Hepatocyte (in vitro differentiated cells): ENCODE results near the gene UROC1.

ENCODE experiments used
- EZH2 ChIP-seq: fragments of 200-600 bp; sonication (generic); IDR thresholded peaks from 2 replicates; pipeline ENCODE4 v1.6.1; 2016; ENCODE audit warnings: antibody characterized with exemption, mild to moderate bottlenecking, borderline replicate concordance
- TF ChIP-seq, protein P1 (sequence below): fragments of 200-600 bp; sonication (generic); IDR thresholded peaks from 2 replicates; pipeline ENCODE4 v1.5.1; 2016; ENCODE audit warnings: antibody characterized with exemption, mild to moderate bottlenecking; ENCODE audit not compliant: poor library complexity

DNA sequence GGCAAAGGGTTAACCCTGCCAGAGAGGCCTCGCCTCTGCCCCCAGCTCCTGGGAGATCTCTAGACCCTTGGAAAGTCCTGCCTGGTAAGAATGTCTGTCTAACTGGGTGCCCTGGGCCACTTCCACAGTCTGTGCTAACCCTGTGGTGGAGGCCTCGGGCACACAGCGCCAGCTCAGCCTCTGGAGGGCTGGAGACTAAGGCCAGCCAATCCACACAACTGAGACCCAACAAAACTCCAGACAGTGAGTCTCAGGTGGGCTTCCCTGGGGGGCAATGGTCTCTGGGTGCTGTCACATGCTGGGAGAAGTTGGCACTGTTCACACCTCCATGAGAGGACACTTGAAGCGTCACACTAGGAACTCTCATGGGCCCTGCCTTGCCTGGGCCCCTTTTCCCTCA lies 61.4 kb downstream of the UROC1 start:
- TF ChIP-seq, protein P1, sequence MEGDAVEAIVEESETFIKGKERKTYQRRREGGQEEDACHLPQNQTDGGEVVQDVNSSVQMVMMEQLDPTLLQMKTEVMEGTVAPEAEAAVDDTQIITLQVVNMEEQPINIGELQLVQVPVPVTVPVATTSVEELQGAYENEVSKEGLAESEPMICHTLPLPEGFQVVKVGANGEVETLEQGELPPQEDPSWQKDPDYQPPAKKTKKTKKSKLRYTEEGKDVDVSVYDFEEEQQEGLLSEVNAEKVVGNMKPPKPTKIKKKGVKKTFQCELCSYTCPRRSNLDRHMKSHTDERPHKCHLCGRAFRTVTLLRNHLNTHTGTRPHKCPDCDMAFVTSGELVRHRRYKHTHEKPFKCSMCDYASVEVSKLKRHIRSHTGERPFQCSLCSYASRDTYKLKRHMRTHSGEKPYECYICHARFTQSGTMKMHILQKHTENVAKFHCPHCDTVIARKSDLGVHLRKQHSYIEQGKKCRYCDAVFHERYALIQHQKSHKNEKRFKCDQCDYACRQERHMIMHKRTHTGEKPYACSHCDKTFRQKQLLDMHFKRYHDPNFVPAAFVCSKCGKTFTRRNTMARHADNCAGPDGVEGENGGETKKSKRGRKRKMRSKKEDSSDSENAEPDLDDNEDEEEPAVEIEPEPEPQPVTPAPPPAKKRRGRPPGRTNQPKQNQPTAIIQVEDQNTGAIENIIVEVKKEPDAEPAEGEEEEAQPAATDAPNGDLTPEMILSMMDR: no peak
- TF ChIP-seq EZH2: no peak
